Activated effector memory CD4-positive, alpha-beta T cell treated with anti-CD3 and anti-CD28 coated beads, Interleukin-2, amount 50 U/mL, for 16 hours (primary cell): ENCODE measurements around the gene SIRPA.

Experiments
- DNase-seq: peaks from one replicate; pipeline ENCODE4 v3.0.0-alpha.2; 2020

SIRPA gene

DNA sequence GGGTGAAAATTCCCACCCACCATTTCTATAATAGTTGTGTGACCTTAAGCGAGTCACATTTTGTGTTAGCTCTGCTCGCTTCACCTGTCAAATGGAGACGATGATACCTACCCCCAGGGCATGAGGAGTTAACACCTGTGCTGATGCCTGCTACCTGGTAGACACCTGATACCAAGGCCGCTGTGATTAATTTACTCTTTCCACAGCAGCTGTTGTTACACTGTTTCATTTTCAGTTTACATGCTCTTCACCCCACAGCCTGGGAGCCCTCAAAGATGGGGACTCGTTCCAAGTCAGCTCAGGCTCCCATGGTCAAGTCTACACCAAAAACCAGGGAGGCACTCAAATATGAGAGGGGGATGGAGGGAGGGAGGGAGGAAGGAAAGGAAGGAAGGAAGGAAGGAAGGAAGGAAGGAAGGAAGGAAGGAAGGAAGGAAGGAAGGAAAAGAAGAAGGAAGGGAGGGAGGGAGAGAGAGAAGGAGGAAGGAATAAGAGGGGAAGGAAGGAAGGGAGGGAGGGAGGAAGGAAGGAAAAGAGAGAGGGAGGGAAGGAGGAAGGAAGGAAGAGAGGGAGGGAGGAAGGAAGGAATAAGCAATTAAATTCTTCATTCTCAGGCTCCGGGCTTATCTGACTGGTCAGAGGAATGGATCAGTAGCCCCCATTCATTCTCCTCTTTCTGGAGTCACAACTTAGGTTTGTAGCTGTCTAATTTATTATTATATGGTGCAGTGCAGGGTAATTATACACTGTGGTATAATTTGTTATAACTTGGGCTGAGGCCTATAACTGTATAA, 57.7 kb downstream of the SIRPA start:
- DNase-seq = no peak

DNA sequence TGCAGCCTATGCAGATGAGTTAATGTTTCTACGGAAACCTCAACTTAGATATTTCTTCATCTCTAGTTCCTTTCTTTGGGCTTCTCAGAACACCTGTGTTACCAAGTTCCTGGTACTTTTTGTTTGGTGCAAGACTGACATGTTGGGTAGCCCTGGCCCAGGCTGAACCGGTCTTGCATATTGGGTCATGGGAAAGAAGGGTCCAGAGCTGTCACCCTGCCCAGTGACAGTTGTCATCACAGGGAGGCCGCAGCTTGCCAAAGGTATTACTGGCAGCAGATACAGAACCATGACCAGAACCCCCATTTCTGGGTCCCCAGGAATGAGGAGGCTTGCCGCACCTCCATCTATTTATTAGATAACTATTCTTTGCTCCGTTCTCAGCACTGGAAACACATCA, 58.4 kb downstream of the SIRPA start:
- DNase-seq = no peak

DNA sequence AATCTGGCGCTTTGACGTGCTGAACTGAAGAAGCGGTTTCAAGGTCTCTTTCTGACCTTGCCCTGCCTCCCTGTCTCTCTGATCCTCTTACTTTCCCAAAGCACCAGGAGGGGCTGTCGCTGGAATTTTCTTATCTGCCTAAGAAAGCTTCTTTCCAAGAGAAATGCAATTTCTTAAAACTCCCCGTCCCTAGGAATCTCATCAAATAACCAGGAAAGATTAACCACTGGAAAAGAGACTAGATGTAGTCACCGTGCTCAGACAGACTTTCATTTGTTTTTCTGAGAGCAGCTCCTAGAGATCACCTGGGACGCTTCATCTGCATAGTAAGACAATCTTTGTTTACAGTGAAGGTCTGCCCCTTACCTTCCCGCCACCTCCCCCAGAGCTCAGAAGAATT, 60.0 kb downstream of the SIRPA start:
- no peak for DNase-seq

DNA sequence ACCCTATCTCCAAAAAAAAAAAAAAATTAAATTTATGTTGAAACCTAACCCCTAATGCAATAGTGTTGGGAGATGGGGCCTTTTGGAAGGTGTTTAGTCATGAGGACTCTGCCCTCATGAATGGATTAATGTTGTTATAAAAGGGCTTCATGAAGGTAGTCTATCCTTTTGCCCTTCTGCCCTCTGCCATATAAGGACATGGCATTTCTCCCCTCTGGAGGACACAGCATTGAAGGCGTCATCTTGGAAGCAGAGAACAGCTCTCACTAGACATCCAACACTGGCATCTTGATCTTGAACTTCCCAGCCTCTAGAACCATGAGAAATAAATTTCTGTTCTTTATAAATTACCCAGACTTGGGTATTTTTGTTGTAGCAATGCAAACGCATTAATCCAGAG, 63.2 kb downstream of the SIRPA start:
- DNase-seq = no peak

DNA sequence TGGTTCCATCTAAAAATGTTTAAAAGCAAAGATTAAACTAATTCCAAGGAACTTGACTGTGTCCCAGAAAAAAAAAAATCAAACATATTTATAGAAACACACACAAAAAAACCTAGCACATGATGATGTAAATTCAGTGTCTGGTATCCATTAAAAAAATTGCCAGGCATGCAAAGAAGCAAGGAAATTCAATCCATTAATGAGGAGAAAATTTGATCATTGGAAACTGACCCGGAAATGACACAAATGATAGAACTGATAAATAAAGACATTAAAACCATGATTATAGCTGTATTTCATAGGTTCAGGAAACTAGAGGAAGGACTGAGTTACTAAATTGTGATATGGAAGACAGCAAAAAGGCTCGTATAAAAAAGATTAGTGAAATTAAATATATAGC, 63.9 kb downstream of the SIRPA start:
- DNase-seq = no peak

DNA sequence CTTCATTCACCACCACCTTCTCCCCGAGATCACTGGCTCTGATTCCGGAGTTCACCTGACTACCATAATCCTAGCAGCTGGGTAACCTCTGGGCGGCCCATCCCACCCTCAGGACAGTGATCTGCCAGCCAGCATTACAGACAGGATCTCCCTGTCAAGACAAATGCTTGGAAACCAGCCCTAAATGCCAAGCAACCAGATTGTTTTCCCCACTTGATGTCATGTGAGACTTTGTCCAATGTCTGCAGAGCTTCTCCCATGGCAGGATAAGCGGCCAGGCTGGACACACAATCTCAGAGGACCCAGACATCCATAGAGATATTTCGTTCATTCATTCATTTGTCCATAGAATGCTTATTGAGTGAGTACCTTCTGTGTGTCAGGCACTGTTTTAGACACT, 66.2 kb downstream of the SIRPA start:
- no peak for DNase-seq

DNA sequence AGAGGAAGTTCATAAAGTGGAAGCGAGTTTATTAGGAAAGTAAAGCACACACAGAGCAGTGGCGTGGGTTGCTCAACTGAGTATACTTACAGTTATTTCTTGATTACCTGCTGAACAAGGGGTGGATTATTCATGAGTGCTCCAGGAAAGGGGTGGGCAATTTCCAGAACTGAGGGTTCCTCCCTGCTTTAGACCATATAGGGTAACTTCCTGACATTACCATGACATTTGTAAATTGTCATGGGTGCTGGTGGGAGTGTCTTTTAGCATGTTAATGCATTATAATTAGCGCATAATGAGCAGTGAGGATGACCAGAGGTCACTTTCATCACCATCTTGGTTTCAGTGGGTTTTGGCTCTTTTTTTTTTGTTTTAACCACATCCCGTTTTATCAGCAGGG, 68.9 kb downstream of the SIRPA start:
- no peak for DNase-seq

DNA sequence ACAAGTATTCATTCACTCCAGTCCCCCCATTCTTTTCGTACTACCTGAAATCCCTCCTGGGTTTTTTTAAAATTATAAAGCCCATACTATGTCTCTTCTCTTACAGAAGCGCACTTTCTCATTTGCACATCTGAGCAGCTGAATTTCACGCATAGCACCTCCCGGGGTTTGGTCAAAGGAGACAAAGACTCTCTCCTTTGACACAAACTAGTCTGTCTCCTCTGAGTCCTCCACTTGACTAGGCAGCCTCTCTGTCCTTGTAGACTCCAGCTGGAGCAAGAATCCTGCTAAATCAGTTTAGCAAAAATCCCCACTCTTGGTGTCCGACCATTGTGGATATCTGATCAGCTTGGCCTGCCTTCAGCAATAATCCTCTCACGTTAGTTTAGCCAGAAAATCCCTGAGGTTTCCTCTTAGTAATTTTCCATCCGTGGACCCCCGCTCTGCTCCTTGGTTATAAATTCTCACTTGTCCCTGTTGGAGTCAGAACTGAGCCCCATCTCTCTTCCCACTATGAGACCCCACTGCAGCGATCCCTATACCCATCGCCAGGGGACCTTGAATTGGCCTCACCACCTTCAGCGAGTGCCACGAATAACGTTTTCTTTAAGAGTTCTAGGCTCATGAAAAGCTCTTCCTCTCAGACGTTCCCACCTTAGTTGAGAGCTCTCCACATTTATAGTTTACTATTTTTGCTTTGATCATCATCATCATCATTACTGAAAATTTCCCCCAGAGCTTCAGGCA, 69.6 kb downstream of the SIRPA start:
- no peak for DNase-seq

DNA sequence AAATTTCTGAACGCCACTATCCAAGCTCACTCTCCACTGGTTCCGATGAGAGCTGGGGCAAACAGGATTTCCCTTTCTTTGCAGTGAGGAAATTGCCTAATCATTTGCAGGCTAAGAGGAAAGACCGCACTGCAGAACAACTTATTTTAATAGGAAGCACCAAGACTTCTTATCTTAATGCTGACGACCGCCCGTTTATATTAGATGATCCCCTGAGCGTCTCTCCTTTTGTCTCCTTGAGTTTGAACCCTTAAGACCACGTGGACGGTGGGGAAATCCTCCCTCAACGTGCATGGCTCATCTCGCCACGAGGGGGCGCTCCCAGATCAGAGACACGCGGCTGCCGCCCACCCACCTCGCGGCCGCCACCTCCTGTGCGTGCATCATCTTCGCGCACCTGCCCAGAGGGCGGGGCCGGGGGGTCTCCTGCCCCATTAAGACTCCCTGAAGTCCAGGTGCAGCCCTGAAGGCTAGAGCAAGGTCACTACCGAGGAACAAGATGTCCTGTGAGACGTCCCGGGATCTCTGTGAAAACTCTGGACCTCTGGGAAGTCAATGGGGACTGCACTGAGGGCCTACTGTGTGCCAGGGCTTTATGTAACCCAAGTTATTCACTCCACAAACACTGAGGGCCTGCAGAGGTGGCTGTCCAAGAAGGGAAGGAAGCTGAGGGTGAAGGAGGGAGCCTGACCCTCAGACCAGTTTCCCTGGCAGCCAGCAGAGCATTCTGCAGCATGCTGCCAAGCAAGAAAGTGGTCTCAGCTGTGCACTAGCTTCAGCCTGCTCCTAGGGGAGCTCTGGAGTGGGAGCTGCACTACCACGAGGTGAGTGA, 70.5 kb downstream of the SIRPA start:
- peak; percentile 92 for DNase-seq

DNA sequence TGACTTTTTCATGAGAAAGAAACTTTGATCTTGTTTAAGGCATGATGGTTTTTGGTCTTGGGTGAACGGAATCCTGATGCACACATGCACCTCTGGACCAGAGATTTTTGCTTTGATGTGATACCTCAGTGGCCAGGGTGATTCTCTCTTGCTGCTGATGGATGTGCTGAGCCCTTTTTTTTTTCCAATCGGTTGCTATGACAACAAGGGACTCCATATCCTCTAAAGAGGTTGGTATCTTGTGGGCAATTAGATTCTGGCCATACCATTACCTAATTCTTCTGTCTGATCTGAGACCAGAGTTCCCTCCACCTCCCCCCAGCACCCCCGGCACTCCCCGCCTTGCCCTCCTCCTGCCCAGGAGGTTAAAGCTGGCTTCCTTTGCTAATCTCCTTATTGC, 73.8 kb downstream of the SIRPA start:
- no peak for DNase-seq

DNA sequence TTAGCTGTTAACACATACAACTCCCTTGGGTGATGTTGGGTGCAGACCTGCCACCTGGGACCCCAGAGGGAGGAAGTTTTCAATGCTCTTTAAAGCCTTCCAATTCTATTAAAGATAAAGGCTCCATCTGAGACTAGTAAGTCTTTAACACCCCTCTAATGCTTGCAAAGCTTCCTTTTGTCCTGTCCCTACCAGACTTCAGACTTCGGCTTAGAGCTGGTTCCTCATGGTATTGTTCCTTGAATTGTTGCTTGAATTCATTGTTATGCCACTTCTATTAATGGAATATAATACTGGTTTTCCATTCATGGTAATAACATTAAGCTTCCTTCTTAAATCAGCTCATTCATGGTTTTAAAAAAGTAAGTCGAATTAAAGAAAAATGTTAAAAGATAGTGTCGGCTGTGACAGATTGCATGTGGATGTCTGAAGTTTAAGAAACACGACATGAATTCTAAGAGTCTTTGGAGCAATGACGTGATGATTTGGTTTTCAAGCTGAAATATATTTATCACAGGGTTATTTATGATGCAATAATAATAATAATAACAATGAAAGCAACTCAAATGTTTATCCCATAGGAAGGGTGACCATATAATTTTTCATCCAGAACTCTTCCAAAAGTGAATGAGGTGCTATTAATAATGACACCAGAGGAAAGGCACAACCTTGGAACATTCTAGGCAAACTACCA, 76.8 kb downstream of the SIRPA start:
- DNase-seq = no peak

DNA sequence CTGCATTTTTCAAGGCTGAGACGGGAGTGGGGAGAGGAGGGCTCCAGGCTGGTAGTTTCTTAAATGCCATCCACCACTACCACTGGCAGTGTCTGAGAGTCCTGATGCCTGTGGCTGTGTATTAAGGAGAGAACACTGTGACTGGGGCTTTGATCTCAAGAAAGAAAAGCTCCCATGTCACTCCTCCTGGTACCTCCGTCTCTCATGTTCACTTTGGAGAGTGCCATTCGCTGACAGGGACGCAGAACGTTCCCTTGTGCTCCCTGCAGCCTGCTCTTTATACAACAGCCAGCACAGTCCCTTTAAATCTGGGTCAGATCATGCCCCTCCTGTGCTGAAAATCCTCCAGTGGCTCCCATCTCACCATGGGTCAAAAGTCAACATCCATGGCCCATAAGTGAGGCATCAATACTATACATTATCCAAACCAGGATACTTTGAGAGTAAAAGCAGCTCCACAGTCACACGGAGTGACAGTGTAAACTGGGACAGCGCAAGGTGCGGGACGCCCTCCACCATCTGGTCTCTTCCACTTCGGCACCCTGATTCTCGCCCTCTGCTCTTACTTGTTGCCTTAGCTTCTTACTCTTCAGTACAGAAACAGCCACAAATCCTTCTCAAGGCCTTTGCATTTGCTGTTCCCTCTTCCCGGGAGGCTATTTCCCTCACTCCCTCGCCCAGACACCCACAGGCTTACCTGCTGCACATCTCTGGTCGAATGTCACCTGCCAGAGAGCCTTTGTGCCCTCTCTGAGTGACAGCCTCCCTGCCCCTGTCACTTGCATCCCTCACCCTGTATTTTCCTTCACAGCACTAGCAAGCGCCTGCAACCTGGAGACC, 78.6 kb downstream of the SIRPA start:
- no peak for DNase-seq

DNA sequence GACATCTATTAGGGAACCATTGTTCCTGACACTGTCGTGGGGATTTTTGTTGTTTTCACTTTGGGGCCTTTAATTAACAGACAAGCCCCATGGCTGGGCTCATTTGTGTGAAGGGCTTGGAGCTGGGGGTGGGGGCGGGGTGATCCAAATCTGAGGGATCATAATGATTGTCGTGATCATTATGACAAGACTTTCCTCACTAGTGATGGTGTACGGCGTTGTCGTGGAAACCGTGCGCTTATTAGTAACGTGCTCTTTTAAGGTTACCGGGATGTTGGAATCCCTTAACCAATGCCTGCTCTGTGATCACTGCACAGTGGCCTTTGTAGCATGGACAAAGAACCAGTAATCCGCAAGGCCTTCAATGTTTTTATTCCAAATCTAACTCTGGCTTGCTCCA, 80.1 kb downstream of the SIRPA start:
- no peak for DNase-seq

DNA sequence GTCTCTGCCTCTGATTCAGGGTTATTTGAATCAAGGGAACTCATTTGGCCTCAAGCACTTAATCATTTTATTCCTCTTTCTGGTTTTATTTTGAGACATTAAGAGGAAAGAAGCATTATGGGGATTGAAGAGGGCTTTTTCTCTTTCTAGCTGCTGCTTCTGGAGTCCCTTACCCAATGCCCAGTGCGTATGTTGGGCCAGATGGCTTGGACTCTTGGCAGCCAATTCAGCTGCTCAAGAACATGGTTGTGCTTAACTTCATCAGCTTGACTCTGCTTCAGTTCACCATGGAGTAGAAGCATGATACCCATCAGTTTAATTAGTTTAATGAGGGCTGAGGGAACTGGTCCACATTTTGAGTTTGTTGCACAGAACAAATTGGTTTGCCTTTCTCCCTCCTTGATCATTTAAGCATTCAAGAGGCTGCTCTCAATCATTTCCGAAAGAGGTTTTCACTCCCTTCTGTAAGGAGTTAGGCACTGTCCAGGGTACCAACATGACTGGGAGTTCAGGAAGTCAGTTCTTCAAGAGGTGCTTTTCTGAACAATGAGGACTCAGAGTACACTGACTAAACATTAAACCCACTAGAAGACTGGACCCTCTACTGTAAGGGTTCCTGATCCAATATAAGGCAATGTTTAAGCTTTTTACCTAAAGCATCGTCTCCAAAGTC, 84.0 kb downstream of the SIRPA start:
- no peak for DNase-seq

DNA sequence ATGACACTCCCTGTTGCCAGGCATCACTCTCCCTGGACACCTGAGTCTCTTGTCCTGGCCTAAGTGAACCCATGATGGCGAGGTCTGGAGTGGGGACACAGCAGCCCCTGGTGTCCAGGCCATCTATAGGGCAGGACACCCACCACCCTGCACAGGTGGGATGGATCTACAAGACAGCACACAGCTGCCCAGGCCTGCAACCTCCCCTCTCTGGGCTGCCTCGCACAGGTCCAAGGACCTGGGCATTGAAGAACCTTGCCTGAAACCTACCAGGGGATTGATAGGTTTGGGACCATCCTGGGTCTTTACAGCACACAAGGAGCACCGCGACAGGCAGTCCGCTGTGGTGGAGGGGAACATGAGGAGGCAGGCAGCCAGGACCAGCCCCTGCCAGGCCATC, 87.5 kb downstream of the SIRPA start:
- peak; percentile 54 for DNase-seq

DNA sequence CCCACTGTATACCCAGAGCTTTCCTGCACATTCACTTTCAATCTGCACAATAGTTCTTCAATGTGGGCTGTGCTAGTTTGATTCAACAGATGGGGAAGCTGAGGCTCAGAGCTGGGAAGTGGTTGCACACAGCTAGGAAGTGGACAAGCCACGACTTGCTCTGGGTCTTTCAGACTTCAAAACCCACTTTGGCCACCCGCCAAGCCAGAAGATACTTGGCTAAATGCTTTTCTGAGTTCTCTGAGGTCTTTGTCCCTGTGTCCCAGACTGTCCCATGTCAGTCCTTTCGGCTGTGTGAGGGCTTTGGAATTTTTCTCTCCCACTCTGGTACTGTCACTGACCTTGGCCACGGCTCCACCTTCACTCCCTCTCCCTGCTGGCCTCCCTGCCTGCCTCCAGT, 88.1 kb downstream of the SIRPA start:
- DNase-seq = no peak

DNA sequence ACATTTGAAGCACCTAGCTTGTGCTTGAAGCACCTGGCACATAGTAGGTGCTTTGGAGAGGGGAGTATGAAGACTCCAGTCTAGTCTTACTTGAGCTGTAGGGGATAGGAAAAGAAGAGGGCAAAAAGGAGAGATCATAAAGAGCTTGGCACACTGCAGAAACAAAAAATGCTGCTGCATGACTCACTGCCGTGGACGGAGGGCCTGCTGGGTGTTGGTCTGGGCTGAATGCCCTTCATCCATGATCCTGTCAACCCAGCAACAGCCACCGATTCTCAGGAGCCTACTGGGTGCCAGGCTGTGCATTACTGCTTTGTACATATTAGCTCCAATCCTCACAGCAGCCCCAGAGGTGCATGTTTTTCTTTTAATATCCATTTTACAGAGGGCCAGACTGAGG, 92.6 kb downstream of the SIRPA start:
- DNase-seq = no peak
